Activated CD4-positive, alpha-beta T cell treated with anti-CD3 and anti-CD28 coated beads, Interleukin-2, amount 50 U/mL, for 16 hours (primary cell): ENCODE data around the gene ITGA1.
"Not testable (repeated sequence)": the region's sequence is repeated elsewhere in the genome, so short reads cannot be mapped to it uniquely, and the experiment has no call there.

ENCODE experiments used
- DNase-seq: peaks from one replicate; pipeline ENCODE4 v3.0.0-alpha.2; 2020

The ITGA1 gene

GRCh38 chr5:52787600-52788504 lies at the start of gene ITGA1, which contains the start of gene PELO:
Gene ITGA1 (plus strand): TSS chr5:52787916. CDS start chr5:52788354, 438 bp downstream.
Gene PELO (plus strand): TSS chr5:52787916. CDS start chr5:52800395, 12,479 bp downstream.
- peak; percentile 47 for DNase-seq

GRCh38 chr5:52738095-52738506 lies 49.6 kb upstream of the ITGA1 start:
- peak; percentile 20 for DNase-seq

DNA sequence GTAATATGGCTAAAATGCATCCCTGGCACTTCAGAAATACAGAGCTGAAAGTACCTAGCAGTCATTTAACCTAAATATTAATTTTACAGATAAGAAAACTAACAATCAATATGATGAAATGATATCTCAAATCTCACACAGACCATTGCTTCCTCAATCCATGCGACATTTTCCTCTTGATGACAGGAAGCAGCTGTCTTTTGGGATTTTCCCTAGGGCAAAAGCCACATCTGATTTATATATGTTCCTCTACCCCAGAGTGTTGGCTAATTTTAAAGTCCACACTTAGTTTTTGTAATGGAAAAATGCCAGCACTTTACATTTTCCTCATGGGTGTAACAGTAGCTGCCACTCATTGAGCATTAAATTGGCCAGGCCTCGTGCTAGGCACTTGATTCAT lies 47.7 kb upstream of the ITGA1 start:
- DNase-seq, result no peak

DNA sequence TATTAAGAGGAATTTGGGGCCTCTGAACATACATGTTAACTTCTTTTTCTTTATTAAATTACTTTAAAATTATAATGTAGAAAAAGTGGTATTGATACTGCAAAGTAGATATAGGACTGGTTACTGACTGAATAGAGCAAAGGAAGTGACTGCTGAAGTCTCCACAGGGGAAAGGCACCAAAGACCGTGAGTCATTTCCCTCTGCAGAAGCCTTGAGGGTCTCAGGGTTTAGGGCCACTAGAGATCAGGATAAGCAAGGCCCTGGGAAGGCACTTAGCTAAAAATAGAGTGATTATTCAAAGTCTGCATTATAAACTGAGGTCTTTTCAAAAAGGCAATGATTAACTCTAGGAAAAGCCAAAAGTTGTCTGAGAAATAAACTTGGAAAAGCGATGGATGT lies 44.7 kb upstream of the ITGA1 start:
- DNase-seq, result peak; percentile 26

DNA sequence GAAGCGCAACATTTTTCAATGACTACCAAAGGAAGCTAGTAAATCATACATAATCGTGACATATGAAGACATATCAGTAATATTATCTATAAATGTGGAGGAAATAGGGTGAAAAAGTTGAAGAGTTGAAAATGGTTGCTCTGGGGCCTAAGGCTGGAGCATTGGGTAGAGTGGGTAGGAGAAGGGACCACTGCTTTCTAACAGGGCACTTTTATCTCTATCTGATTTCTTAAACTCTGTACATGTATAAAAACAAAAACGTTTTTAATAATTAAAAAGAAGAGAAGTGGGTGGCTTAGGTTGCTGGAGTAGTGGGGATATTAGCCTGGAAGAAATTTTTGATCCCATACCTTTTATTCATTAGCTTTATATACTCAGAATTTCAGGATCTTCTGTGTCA lies 44.2 kb upstream of the ITGA1 start:
- no peak for DNase-seq

DNA sequence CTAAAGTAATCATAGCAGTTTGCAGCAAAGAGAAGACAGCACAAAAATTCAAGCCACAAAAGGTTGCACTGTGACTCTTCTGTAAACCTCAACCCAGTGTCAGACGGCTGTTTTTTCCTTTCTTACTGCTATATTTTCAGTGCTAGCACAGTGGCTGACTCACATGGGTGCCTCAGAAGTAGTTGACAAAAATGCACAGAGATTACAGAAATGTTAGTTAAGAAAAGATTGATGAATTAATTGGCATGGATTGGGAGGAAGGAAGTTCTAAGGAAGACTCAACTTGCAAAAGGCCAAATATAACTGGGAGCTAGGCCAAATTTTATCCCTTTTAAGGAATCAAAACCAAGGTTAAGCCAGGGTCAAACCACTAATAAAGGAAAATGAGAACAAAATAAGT lies 43.7 kb upstream of the ITGA1 start:
- peak; percentile 87 for DNase-seq

DNA sequence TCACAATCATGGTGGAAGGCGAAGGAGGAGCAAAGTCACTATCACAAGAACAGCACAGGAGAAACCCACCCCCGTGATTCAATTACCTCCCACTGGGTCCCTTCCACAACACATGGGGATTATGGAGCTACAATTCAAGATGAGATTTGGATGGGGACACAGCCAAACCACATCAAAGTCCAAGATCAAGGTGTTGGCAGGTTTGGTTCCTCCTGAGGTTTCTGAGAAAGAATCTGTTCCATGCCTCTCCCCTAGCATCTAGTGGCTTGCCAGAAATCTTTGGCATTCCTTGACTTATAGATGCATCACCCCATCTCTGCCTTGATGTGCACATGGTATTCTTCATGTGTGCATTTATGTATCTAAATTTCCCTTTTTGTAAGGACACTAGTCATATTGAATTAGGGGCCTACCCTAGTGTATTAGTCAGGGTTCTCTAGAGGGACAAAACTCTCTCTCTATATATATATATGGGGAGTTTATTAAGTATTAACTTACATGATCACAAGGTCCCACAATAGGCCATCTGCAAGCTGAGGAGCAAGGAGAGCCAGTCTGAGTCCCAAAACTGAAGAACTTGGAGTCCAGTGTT lies 42.8 kb upstream of the ITGA1 start:
- not testable (repeated sequence) for DNase-seq

- DNase-seq, result no peak
Observed at GRCh38 chr5:52746539-52746938, 41.2 kb upstream of the ITGA1 start.

GRCh38 chr5:52748590-52748989 lies 39.1 kb upstream of the ITGA1 start:
- DNase-seq, result peak; percentile 59

DNA sequence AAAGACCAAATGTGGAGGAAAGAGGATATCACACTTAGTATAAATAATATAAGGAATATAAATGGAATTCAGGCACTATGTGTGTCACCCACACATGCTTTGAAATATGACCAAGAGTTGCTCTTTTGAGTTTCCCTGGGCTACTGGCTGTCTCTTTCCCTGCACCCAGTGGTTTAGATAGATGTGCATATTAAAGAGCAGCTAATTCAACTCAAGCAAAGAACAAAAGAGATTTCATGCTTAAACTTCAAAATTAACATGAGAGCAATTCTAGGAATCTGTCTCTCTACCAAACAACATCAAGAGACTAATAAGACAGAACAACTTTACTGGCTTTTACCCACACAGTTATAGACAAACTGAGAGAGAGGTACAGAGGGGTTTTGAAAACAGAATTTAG lies 38.0 kb upstream of the ITGA1 start:
- DNase-seq, result no peak

DNA sequence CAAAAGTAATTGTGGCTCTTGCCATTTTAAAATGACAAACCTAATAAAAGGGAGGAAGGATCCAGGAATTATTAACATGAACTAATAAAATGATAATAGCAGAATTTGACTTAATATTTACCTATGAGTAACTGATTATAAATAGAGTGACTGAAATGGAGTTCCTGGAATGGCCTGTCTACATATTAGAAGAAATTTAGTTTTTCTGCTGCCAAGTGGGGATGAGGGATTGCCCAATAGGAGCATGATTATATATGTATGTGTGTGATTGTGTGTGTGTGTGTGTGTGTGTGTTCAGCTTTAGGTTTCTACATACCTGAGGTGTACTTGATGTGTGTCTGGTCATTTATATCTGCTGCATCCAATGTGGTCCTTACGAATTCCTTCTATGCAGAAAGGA lies 36.6 kb upstream of the ITGA1 start:
- DNase-seq, result no peak

GRCh38 chr5:52754051-52754450 lies 33.7 kb upstream of the ITGA1 start:
- DNase-seq, result no peak

GRCh38 chr5:52757527-52757926 lies 30.2 kb upstream of the ITGA1 start:
- no peak for DNase-seq

- no peak for DNase-seq
Observed at GRCh38 chr5:52758014-52758413, 29.7 kb upstream of the ITGA1 start.

GRCh38 chr5:52759331-52759730 lies 28.4 kb upstream of the ITGA1 start:
- no peak for DNase-seq

GRCh38 chr5:52760695-52761366 lies 26.9 kb upstream of the ITGA1 start:
- no peak for DNase-seq

- no peak for DNase-seq
Observed at GRCh38 chr5:52767217-52767743, 20.4 kb upstream of the ITGA1 start.

- no peak for DNase-seq
Observed at GRCh38 chr5:52767766-52768480, 19.8 kb upstream of the ITGA1 start.

DNA sequence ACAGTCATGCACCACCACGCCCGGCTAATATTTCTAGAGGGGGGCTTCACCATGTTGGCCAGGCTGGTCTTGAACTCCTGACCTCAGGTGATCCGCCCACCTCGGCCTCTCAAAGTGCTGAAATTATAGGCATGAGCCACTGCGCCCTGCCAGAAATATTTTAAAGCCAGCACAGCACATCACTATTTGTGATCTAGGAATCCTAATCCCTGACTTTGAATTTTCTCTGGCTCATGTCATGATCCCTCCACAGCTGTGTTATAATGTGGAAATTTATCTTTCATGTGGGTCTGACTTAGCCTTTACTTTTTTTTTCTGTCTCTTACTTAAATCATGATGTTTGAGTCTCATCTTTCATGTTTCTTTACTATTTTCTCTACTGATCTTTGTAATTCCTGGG lies 18.7 kb upstream of the ITGA1 start:
- DNase-seq, result no peak

- DNase-seq, result no peak
Observed at GRCh38 chr5:52770287-52770939, 17.3 kb upstream of the ITGA1 start.

- DNase-seq, result peak; percentile 71
Observed at GRCh38 chr5:52771343-52772039, 16.2 kb upstream of the ITGA1 start.

GRCh38 chr5:52772668-52773067 lies 15.0 kb upstream of the ITGA1 start:
- DNase-seq, result no peak
